ENCODE data around the gene NUDT7. TPM values are rescaled to one million over a fixed set of nuclear protein-coding genes. Genes with fewer than 3 reads are reported as not detected.

Gene NUDT7
- total and polyA plus RNA-seq, 2 experiments from 2014 or later, result 12.2 to 21.9 TPM

- TF ChIP-seq CTCF (IDR thresholded peaks at IDR 0.05; ENCODE audit: low read depth, low read length), result no peak
- no peaks in the 10 kb centered on the region for H3K9me3 ChIP-seq (ENCODE audit: low read depth)
- H3K4me3 ChIP-seq, result no peak overlapping the region
These were observed 17.0 kb upstream of the NUDT7 start for GRCh38 chr16:77705351-77705750.

GRCh38 chr16:77711179-77711578 lies 11.1 kb upstream of the NUDT7 start:
- Histone ChIP-seq H3K4me1 (ENCODE audit: low read depth) (no peaks in the 10 kb centered on the region), H3K27ac (no peak overlapping the region), H3K36me3 (no peaks in the 10 kb centered on the region), H3K27me3 (peaks cover 4% of the 10 kb centered on the region), H3K4me3 (no peak overlapping the region), H3K9me3 (ENCODE audit: low read depth) (no peaks in the 10 kb centered on the region)
- no peak for TF ChIP-seq CTCF (IDR thresholded peaks at IDR 0.05; ENCODE audit: low read depth, low read length)
- DNase-seq (ENCODE audit: low read depth in 1 of 2, low spot score in 1 of 2), result no peak

More at GRCh38 chr16:77705351-77705750, 17.0 kb upstream of the NUDT7 start:
- Histone ChIP-seq H3K27me3 (peaks cover 4% of the 10 kb centered on the region), H3K27ac (no peak overlapping the region), H3K4me1 (ENCODE audit: low read depth) (no peaks in the 10 kb centered on the region), H3K36me3 (no peaks in the 10 kb centered on the region)
- DNase-seq (ENCODE audit: low read depth in 1 of 2, low spot score in 1 of 2), result no peak

GRCh38 chr16:77711775-77712174 lies 10.5 kb upstream of the NUDT7 start:
- Histone ChIP-seq H3K9me3 (ENCODE audit: low read depth) (no peaks in the 10 kb centered on the region), H3K27ac (no peak overlapping the region), H3K4me3 (no peak overlapping the region), H3K27me3 (peaks cover 4% of the 10 kb centered on the region), H3K36me3 (no peaks in the 10 kb centered on the region), H3K4me1 (ENCODE audit: low read depth) (no peaks in the 10 kb centered on the region)
- DNase-seq (ENCODE audit: low read depth in 1 of 2, low spot score in 1 of 2), result no peak
- no peak for TF ChIP-seq CTCF (IDR thresholded peaks at IDR 0.05; ENCODE audit: low read depth, low read length)

- no peak for TF ChIP-seq CTCF (IDR thresholded peaks at IDR 0.05; ENCODE audit: low read depth, low read length)
- Histone ChIP-seq H3K4me3 (no peak overlapping the region), H3K27ac (no peak overlapping the region), H3K36me3 (no peaks in the 10 kb centered on the region), H3K4me1 (ENCODE audit: low read depth) (no peaks in the 10 kb centered on the region), H3K9me3 (ENCODE audit: low read depth) (no peaks in the 10 kb centered on the region), H3K27me3 (no peaks in the 10 kb centered on the region)
- no peak for DNase-seq (ENCODE audit: low read depth in 1 of 2, low spot score in 1 of 2)
These were observed 7.2 kb upstream of the NUDT7 start for GRCh38 chr16:77715145-77715544.

- no peak for TF ChIP-seq CTCF (IDR thresholded peaks at IDR 0.05; ENCODE audit: low read depth, low read length)
- Histone ChIP-seq H3K27me3 (no peaks in the 10 kb centered on the region), H3K4me1 (ENCODE audit: low read depth) (peaks cover 6% of the 10 kb centered on the region), H3K36me3 (no peaks in the 10 kb centered on the region), H3K4me3 (no peak overlapping the region), H3K27ac (no peak overlapping the region), H3K9me3 (ENCODE audit: low read depth) (no peaks in the 10 kb centered on the region)
- no peak for DNase-seq (ENCODE audit: low read depth in 1 of 2, low spot score in 1 of 2)
These were observed 484 bp upstream of the NUDT7 start for GRCh38 chr16:77721752-77722308.

Measured in cardiac muscle cell (in vitro differentiated cells and primary cell).